ENCODE data around the gene DAZAP2. TPM values are rescaled to one million over a fixed set of nuclear protein-coding genes. Genes with fewer than 3 reads are reported as not detected.
"Not testable (repeated sequence)": the region's sequence is repeated elsewhere in the genome, so short reads cannot be mapped to it uniquely, and the experiment has no call there.

Gene DAZAP2
- total RNA-seq, 2 experiments from 2014 or later: 131 to 137 TPM

DNA sequence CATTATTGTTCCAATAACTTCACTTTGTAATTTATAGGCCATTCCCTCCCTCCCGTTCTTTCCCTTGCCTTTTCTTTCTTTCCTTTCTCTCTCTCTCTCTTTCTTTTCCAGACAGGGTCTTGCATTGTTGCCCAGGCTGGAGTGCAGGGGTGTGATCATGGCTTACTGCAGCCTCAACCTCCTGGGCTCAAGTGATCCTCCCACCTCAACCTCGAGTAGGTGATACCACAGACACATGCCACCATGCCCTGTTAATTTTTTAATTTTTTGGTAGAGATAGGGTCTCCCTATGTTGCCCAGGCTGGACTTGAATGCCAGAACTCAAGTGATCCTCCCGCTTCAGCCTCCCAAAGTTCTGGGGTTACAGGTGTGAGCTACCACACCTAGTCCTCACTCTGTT, 14.0 kb upstream of the DAZAP2 start:
- no peaks in the 10 kb centered on the region for H3K79me2 ChIP-seq (ENCODE audit: insufficient read depth, low read depth, low read length)
- H3K27ac ChIP-seq (ENCODE audit: low read depth, low read length, poor library complexity, severe bottlenecking): no peak overlapping the region
- no TSS peak for BruUV-seq (replicated peaks)
- intact Hi-C loops (cut with micrococcal nuclease; ENCODE audit: unreplicated experiment): no loop called here
- ChIA-PET POLR2A (interaction anchor here (0.6 kb wide), 1 partner anchor 11 kb away, joined by 5 read pairs; no protein-coding TSS in a partner anchor), CTCF (ENCODE audit: unreplicated experiment) (no interaction called here)
- TF ChIP-seq, protein P1, sequence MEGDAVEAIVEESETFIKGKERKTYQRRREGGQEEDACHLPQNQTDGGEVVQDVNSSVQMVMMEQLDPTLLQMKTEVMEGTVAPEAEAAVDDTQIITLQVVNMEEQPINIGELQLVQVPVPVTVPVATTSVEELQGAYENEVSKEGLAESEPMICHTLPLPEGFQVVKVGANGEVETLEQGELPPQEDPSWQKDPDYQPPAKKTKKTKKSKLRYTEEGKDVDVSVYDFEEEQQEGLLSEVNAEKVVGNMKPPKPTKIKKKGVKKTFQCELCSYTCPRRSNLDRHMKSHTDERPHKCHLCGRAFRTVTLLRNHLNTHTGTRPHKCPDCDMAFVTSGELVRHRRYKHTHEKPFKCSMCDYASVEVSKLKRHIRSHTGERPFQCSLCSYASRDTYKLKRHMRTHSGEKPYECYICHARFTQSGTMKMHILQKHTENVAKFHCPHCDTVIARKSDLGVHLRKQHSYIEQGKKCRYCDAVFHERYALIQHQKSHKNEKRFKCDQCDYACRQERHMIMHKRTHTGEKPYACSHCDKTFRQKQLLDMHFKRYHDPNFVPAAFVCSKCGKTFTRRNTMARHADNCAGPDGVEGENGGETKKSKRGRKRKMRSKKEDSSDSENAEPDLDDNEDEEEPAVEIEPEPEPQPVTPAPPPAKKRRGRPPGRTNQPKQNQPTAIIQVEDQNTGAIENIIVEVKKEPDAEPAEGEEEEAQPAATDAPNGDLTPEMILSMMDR (conservative IDR thresholded peaks at IDR 0.05; ENCODE audit: low read length): no peak
- TF ChIP-seq EZH2phosphoT487 (IDR thresholded peaks at IDR 0.05; ENCODE audit: borderline replicate concordance, low read depth, low read length): no peak
- peaks cover 4% of the 10 kb centered on the region for H3K4me1 ChIP-seq (ENCODE audit: insufficient read depth, low read length, poor library complexity, severe bottlenecking)
- DNase-seq (ENCODE audit: low spot score): no peak
- no peaks in the 10 kb centered on the region for H3K36me3 ChIP-seq (ENCODE audit: insufficient read depth, low read length)
- H3K9me3 ChIP-seq (ENCODE audit: low read length): no peaks in the 10 kb centered on the region
- H4K20me1 ChIP-seq (ENCODE audit: insufficient read depth, low read length): no peaks in the 10 kb centered on the region
- no peak overlapping the region for H2AFZ ChIP-seq (ENCODE audit: low read length)
- H3K4me2 ChIP-seq (ENCODE audit: low read length): no peak overlapping the region
- no peak overlapping the region for H3K4me3 ChIP-seq (ENCODE audit: low read depth, low read length, poor library complexity, severe bottlenecking)
- H3K9me2 ChIP-seq (ENCODE audit: insufficient read depth, low read length): no peaks in the 10 kb centered on the region

DNA sequence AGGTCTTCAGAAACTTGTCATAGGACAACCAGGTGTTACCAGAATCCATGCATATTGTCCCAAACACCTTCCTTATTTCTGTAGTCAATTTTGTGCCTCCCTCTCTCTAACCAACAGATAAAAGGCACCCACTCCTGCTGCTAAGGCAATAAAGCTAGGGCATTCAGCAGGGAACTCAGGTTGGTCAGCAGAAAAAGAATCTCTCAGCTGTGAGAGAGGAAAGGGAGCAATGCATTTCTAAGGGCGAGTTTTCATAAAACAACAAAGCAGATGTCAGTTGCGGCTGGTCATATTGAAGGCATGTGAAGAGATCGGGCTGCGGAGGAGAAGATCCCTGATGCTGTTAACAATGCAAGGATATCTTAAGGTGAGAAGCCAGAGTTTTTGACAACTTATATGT, 13.4 kb upstream of the DAZAP2 start:
- Histone ChIP-seq H3K4me3 (ENCODE audit: low read depth, low read length, poor library complexity, severe bottlenecking) (no peak overlapping the region), H3K9me3 (ENCODE audit: low read length) (no peaks in the 10 kb centered on the region), H4K20me1 (ENCODE audit: insufficient read depth, low read length) (no peaks in the 10 kb centered on the region), H3K36me3 (ENCODE audit: insufficient read depth, low read length) (no peaks in the 10 kb centered on the region), H3K4me2 (ENCODE audit: low read length) (no peak overlapping the region), H3K27ac (ENCODE audit: low read depth, low read length, poor library complexity, severe bottlenecking) (no peak overlapping the region), H3K4me1 (ENCODE audit: insufficient read depth, low read length, poor library complexity, severe bottlenecking) (no peaks in the 10 kb centered on the region), H2AFZ (ENCODE audit: low read length) (no peak overlapping the region), H3K9me2 (ENCODE audit: insufficient read depth, low read length) (no peaks in the 10 kb centered on the region), H3K79me2 (ENCODE audit: insufficient read depth, low read depth, low read length) (no peaks in the 10 kb centered on the region)
- intact Hi-C loops (cut with micrococcal nuclease; ENCODE audit: unreplicated experiment): no loop called here
- DNase-seq (ENCODE audit: low spot score): no peak
- ChIA-PET CTCF (ENCODE audit: unreplicated experiment) (no interaction called here), POLR2A (no interaction called here)
- TF ChIP-seq, protein P1 (conservative IDR thresholded peaks at IDR 0.05; ENCODE audit: low read length): no peak
- TF ChIP-seq EZH2phosphoT487 (IDR thresholded peaks at IDR 0.05; ENCODE audit: borderline replicate concordance, low read depth, low read length): no peak
- BruUV-seq (replicated peaks): no TSS peak

DNA sequence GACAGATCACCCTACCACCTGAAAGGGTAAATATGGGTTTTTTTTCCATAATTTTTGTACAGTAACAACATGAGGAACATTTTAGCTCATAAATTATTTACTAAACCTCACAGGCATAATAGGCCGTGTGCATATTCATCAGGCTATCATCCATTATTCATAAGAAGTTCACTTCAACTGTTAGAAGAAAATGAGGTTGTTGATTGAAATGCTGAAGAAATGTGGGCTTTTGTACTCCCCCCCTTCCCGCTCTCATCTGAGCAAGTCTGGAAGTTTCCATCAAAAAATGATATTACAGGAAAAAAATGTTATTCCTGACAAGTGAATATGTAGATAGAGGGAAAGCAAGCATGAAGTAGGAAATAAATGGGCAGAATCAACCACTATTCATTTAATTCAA, 12.9 kb upstream of the DAZAP2 start:
- no peak overlapping the region for H3K4me3 ChIP-seq (ENCODE audit: low read depth, low read length, poor library complexity, severe bottlenecking)
- ChIA-PET POLR2A (no interaction called here), CTCF (ENCODE audit: unreplicated experiment) (no interaction called here)
- TF ChIP-seq, protein P1 (conservative IDR thresholded peaks at IDR 0.05; ENCODE audit: low read length): no peak
- TF ChIP-seq EZH2phosphoT487 (IDR thresholded peaks at IDR 0.05; ENCODE audit: borderline replicate concordance, low read depth, low read length): no peak
- no peaks in the 10 kb centered on the region for H3K4me1 ChIP-seq (ENCODE audit: insufficient read depth, low read length, poor library complexity, severe bottlenecking)
- BruUV-seq (replicated peaks): no TSS peak
- no peaks in the 10 kb centered on the region for H3K79me2 ChIP-seq (ENCODE audit: insufficient read depth, low read depth, low read length)
- H3K4me2 ChIP-seq (ENCODE audit: low read length): no peak overlapping the region
- H2AFZ ChIP-seq (ENCODE audit: low read length): no peak overlapping the region
- H3K27ac ChIP-seq (ENCODE audit: low read depth, low read length, poor library complexity, severe bottlenecking): no peak overlapping the region
- no peaks in the 10 kb centered on the region for H3K9me3 ChIP-seq (ENCODE audit: low read length)
- no peak for DNase-seq (ENCODE audit: low spot score)
- no peaks in the 10 kb centered on the region for H4K20me1 ChIP-seq (ENCODE audit: insufficient read depth, low read length)
- intact Hi-C loops (cut with micrococcal nuclease; ENCODE audit: unreplicated experiment): no loop called here
- no peaks in the 10 kb centered on the region for H3K9me2 ChIP-seq (ENCODE audit: insufficient read depth, low read length)
- H3K36me3 ChIP-seq (ENCODE audit: insufficient read depth, low read length): no peaks in the 10 kb centered on the region

DNA sequence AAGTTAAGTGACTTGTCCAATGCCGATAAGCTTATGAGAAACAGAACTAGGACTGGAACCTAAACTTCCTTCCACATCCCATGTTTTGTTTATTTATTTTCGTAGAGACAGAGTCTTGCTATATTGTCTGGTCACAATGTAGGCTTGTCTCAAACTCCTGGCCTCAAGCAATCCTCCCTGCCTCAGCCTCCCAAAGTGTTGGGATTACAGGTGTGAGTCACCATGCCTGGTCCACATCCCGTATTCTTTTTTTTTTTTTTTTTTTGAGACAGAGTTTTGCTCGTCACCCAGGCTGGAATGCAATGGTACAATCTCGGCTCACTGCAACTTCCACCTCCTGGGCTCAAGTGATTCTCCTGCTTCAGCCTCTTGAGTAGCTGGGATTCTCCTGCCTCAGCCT, 11.5 kb upstream of the DAZAP2 start:
- H3K9me2 ChIP-seq (ENCODE audit: insufficient read depth, low read length); H4K20me1 ChIP-seq (ENCODE audit: insufficient read depth, low read length); H3K27ac ChIP-seq (ENCODE audit: low read depth, low read length, poor library complexity, severe bottlenecking); DNase-seq (ENCODE audit: low spot score); H3K4me3 ChIP-seq (ENCODE audit: low read depth, low read length, poor library complexity, severe bottlenecking); H2AFZ ChIP-seq (ENCODE audit: low read length); H3K9me3 ChIP-seq (ENCODE audit: low read length); BruUV-seq (replicated peaks); CTCF ChIA-PET (ENCODE audit: unreplicated experiment); intact Hi-C loops (cut with micrococcal nuclease; ENCODE audit: unreplicated experiment); H3K4me1 ChIP-seq (ENCODE audit: insufficient read depth, low read length, poor library complexity, severe bottlenecking); H3K79me2 ChIP-seq (ENCODE audit: insufficient read depth, low read depth, low read length); H3K4me2 ChIP-seq (ENCODE audit: low read length); H3K36me3 ChIP-seq (ENCODE audit: insufficient read depth, low read length): not testable (repeated sequence)
- POLR2A ChIA-PET: interaction anchor here (0.5 to 1.0 kb wide), 4 partner anchors 9 to 162 kb away, joined by 3 read pairs; partner anchors contain the start of gene POU6F1

Measured in OCI-LY7 (cell line).